GM12892 (cell line): ENCODE measurements around the gene ZNF408.

ENCODE experiments used
- POLR2A ChIP-seq: IDR thresholded peaks from 2 replicates; pipeline ENCODE4 v1.6.1; 2011; ENCODE audit warnings: low read depth, low read length, control low read depth
- POLR2AphosphoS5 ChIP-seq: IDR thresholded peaks from 2 replicates; pipeline ENCODE4 v1.6.1; 2011; ENCODE audit warnings: low read depth, low read length, control low read depth
- TAF1 ChIP-seq: IDR thresholded peaks from 2 replicates; pipeline ENCODE4 v1.6.1; 2011; ENCODE audit warnings: low read depth, mild to moderate bottlenecking, control low read depth, low read length, borderline replicate concordance

GRCh38 chr11:46741600-46742484 lies 41.0 kb downstream of the ZNF408 start:
- TF ChIP-seq POLR2AphosphoS5, result no peak
- TF ChIP-seq POLR2A, result no peak
- no peak for TF ChIP-seq TAF1
